BJ (cell line): ENCODE results near the gene CENPF. TPM values are rescaled to one million over a fixed set of nuclear protein-coding genes. Genes with fewer than 3 reads are reported as not detected.

ENCODE experiments used
- CTCF ChIA-PET: fragments of 350-600 bp; formaldehyde crosslinking; extraction: SDS; loops from one replicate; lab custom pipeline; 2021; ENCODE audit warnings: antibody characterized with exemption, inconsistent platforms; lab: Yijun Ruan, JAX
- POLR2A ChIA-PET: fragments of 300-600 bp; sonication (Branson Sonifier 250); formaldehyde crosslinking; extraction: SDS; loops from one replicate; lab custom pipeline; 2021; ENCODE audit warnings: antibody characterized with exemption; lab: Charles Lee
- DNase-seq: peaks from one replicate; pipeline ENCODE4 v3.0.0-alpha.2; 2011; ENCODE audit warnings: low read depth
- H3K27me3 ChIP-seq: 2 replicates; pipeline ENCODE4 v1.6.0; 2011; ENCODE audit warnings: low read length; ENCODE audit not compliant: control insufficient read depth, insufficient read depth
- H3K36me3 ChIP-seq: 2 replicates; pipeline ENCODE4 v1.5.1; 2011; ENCODE audit warnings: low read length; ENCODE audit not compliant: control insufficient read depth, insufficient read depth
- H3K4me3 ChIP-seq: 2 replicates; pipeline ENCODE4 v1.5.1; 2011; ENCODE audit warnings: low read depth, mild to moderate bottlenecking, control low read depth, low read length
- CTCF ChIP-seq: IDR thresholded peaks from 2 replicates; pipeline ENCODE4 v1.5.1; 2011; ENCODE audit warnings: low read depth, mild to moderate bottlenecking, control low read depth, inconsistent platforms, low read length, moderate library complexity; ENCODE audit not compliant: insufficient read depth
- polyA plus RNA-seq: library from polyadenylated mRNA; depleted of rRNA; stranded (reverse); fragments of >200 nt; gene quantifications from 2 replicates; pipeline ENCODE4 v1.2.3, GENCODE V29; 2011

Gene CENPF
- polyA plus RNA-seq, 1 experiment: 10.9 TPM

GRCh38 chr1:214566158-214567104 lies 36.6 kb upstream of the CENPF start:
- no peak for TF ChIP-seq CTCF
- no peaks in the 10 kb centered on the region for H3K27me3 ChIP-seq
- ChIA-PET POLR2A (no interaction called here), CTCF (interaction anchor here (1.1 to 2.2 kb wide), 3 partner anchors 10 to 18 kb away, joined by 4 to 7 read pairs (median 6); no protein-coding TSS in a partner anchor)
- no peaks in the 10 kb centered on the region for H3K36me3 ChIP-seq
- DNase-seq: no peak
- H3K4me3 ChIP-seq: no peak overlapping the region

DNA sequence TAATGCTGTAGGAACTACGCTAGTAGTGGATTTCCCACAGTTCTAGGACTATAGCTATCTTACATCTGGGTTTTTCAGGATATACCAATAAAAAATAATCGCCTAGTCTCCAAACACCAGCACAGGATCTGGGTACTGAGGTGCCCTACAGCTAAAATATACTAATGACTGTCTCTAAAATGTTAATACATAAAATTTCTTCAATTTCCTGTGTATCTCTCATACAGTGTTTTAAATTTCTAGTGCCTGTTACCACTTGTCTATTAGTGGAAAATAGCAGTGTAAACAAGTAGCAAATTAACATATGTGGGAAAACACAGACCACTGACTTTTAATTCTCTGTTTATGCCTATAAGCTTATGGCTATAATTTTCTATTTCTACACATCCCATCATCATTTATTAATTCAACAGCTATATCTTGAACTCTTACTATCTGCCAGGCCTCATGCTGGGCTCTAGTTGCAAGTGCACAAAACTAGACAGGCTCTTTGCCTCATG lies 35.5 kb upstream of the CENPF start:
- Histone ChIP-seq H3K4me3 (no peak overlapping the region), H3K36me3 (no peaks in the 10 kb centered on the region), H3K27me3 (no peaks in the 10 kb centered on the region)
- no peak for DNase-seq
- POLR2A ChIA-PET: no interaction called here
- TF ChIP-seq CTCF: no peak
- CTCF ChIA-PET: interaction anchor here (0.8 to 2.2 kb wide), 4 partner anchors 17 to 235 kb away, joined by 3 to 8 read pairs (median 5); no protein-coding TSS in a partner anchor

GRCh38 chr1:214568328-214568727 lies 34.7 kb upstream of the CENPF start:
- no peaks in the 10 kb centered on the region for H3K27me3 ChIP-seq
- no peak for DNase-seq
- H3K4me3 ChIP-seq: no peak overlapping the region
- no peaks in the 10 kb centered on the region for H3K36me3 ChIP-seq
- ChIA-PET POLR2A (no interaction called here), CTCF (interaction anchor here (0.7 to 2.2 kb wide), 3 partner anchors 16 to 236 kb away, joined by 3 to 8 read pairs (median 6); no protein-coding TSS in a partner anchor)
- no peak for TF ChIP-seq CTCF

DNA sequence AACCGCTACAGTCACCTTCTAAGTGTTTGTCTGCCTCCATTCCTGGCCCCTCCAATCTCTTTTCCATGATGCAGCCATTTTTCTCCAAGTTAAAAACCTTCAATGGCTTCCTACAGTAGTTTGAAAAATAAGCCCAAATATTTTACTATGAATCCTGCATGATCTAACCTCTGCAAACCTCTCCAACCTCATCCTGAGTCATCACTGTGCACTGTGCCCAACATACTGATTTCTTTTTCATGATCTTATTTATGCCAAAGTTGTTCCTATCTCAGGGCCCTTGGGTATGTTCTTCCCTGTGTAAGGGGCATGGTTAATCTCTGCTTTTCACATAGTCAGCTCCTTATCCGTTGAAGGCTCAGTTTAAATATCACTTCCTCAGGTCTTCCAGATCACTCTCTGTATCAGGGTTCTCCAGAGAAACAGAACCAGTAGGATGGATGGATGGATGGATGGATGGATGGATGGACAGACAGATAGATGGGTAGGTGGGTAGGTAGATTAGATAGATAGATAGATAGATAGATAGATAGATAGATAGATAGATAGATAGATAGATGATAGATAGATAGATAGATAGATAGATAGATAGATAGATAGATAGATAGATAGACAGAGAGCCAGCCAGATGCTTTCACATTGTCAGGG lies 33.5 kb upstream of the CENPF start:
- no peak for DNase-seq
- CTCF ChIA-PET: interaction anchor here (0.7 kb wide), 1 partner anchor 68 kb away, joined by 3 read pairs; no protein-coding TSS in a partner anchor

More for the DNA sequence above, 33.5 kb upstream of the CENPF start:
- POLR2A ChIA-PET: no interaction called here
- TF ChIP-seq CTCF: no peak
- Histone ChIP-seq H3K27me3 (no peaks in the 10 kb centered on the region), H3K36me3 (no peaks in the 10 kb centered on the region), H3K4me3 (no peak overlapping the region)
